ENCODE measurements around the gene AAGAB.

Gene AAGAB

GRCh38 chr15:67152429-67152828, 102.0 kb downstream of the AAGAB start:
- DNase-seq (ENCODE audit: low spot score) = no peak
